Activated CD4-positive, alpha-beta T cell treated with anti-CD3 and anti-CD28 coated beads, Interleukin-2, Interleukin-6, amounts not matched to agents 100 ng/mL and 50 ng/mL, durations not matched to agents 16 hours and 8 hours (primary cell): ENCODE data around the gene ELOVL1.
"Not testable (repeated sequence)": the region's sequence is repeated elsewhere in the genome, so short reads cannot be mapped to it uniquely, and the experiment has no call there.

Source experiments
- DNase-seq: peaks from one replicate; pipeline ENCODE4 v3.0.0-alpha.2; 2020

Gene ELOVL1

DNA sequence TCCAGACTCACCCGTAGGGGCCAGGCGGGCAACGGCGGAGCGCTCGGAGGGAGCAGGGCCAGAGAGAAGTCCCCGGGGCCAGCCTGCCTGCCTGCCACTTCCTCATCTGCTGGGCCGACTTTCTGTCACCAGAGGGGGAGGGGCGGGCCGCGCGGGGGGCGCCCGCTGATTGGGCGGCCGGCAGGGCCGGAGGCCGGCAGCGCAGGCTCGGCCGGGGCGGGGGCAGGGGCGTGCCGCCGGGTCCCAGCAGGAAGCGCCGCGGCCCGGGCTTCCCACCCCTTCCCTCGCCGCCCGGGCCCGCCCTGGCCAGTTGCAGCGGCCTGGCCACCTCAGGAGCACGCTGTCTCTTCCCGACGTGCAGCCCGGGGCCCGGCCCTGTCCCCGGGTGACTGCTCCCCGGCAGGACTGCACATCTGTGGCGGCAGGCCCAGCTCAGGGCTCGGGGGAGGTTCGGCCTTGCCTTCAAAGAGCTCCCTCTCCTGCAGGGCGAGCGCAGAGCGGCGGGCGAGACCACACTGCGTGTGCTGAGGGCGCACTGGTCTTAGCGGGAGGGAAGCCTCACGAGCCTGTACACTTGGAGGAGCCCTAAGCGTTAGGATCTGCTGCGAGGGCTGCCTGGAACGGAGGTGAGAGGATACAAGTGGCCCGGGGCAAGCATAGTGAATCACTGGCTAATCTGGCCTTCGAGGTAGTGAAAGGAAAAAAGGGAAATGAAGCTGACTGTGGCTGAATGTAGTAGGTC lies at the start of gene ELOVL1:
TSS of gene ELOVL1 (minus strand) at position 108 of the 742 bp plus-strand sequence. CDS start 2,402 bp downstream, outside the sequence.
- peak; percentile 96 for DNase-seq

DNA sequence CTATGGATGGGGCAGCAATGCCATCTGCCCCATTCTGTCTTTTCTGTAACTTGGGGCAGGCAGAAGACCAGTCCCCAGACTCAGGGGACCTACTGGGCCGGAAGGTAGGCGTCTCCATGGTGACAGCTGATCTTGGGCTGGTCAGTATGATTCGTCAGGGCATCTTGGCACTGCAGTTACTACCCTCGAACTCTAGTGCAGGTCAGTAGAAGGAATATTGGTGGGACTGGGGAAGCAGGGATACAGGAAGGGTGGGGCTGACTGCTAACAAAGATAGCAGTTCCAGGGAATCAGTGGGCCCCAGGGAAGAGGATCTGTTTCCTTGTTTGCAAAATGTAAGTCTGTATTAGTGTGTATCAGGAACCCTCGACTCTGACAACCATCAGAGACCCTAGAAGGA lies 48.1 kb upstream of the ELOVL1 start:
- DNase-seq = no peak

DNA sequence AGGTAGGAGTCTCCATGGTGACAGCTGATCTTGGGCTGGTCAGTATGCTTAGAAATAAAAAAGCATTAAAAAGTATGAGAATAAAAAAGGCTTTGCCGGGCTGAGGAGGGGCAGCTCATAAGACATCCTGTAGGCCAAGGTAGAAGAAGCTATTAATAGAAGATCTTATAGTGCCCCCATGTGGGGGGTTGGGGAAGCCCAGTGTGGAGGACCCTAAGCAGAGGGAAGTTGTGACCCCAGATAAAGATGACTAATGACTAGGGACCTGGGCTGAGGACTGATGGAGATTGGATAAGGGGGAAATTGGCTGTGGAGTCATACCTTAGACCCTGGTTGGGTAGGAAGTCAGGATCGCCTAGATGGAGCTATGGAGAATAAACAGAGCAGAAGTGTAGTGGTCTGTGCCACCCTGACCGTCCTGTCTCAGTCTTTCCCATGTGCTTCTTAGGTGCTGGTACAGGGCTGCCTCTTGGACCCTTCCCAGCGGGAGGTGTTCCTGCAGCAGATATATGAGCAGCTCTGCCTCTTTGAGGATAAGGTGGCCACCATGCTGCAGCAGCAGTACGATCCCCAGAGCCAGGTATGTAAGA lies 46.9 kb upstream of the ELOVL1 start:
- DNase-seq = peak; percentile 69

DNA sequence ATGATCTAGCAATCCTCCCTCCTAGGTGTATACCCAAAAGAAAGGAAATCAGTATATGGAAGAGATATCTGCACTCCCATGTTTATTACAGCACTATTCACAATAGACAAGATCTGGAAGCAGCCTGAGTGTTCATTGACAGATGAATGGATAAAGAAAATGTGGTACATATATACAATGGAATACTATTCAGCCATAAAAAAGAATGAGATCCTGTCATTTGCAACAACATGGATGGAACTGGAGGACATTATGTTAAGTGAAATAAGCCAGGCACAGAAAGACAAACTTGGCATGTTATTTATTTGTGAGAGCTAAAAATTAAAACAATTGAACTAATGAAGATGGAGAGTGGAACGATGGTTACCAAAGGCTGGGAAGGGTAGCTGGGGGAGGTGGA lies 45.6 kb upstream of the ELOVL1 start:
- DNase-seq = not testable (repeated sequence)

DNA sequence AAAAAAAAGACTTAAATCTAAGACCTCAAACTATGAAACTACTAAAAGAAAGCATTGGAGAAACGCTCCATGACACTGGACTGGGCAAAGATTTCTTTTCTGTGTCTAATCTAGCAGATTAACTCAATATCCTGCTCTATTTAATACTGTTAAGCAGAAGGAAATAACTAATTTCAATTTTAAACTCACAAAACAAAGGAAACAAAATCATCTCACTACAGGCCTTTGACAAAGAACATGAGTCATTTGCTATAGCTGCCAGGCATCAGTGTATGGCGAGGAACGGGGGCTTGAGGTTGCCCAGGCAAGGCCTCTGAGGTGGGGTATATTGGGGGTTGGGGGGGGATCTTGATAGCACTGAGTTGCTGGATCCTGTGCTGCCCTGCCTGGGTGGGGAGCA lies 42.8 kb upstream of the ELOVL1 start:
- DNase-seq = no peak

DNA sequence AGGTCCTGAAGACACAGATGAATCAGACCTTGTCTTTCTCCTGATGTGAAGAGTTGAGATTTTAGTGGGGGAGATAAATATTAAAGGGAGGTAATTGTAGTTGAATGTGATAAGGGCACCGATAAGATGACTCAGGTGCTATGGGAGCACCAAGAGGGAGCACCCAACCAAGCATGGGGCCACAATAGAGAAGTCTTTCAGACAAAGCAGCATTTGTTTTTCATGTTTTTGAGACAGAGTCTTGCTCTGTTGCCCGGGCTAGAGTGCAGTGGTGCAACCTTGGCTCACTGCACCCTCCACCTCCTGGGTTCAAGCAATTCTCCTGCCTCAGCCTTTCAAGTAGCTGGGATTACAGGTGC lies 38.0 kb upstream of the ELOVL1 start:
- no peak for DNase-seq

DNA sequence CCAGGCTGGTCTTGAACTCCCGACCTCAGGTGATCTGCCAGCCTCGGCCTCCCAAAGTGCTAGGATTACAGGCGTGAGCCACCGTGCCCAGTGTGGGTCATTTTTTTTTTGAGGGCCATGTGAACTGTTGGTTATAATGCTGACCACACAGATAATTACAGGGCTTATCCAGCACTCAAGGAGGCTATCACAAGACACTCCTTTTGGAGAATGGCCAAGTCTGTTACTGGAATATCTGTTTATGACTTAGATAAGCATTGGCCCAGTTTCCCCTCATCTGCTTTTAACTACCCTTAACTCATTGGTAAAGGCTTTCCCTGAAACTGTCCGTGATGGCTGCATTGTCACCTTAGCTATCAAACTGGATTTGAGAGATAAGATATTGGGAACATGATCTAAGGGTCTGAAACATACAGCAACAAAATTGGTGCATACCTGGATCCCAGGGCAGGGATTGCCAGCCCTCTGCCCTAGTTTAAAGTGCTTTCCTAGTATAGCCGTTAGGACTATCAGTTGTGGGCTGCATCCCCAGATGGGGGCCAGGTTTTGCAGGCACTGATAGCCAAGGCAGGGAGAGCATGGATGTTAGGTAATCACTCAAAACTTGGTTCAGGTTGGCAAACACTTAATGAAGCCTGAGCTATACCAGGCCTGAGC lies 37.5 kb upstream of the ELOVL1 start:
- no peak for DNase-seq

DNA sequence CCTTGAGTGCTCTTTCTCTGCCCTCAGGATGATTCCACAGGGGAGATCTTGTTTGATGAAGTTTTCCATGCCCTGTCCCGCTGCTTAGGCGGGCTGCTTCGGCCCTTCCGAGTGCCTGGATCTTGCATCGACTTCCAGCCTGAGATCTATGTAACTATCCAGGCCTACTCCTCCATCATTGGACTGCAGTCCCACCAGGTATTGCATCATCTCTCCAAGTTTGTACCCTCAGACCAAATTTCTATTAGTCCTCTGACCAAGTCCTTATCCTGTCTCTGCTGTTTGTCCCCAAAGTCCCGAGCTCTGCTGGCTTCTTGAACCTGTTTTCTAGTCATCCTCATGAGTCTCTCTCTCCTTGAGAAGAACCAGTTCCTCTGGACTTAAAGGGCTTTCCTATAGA lies 36.5 kb upstream of the ELOVL1 start:
- no peak for DNase-seq

DNA sequence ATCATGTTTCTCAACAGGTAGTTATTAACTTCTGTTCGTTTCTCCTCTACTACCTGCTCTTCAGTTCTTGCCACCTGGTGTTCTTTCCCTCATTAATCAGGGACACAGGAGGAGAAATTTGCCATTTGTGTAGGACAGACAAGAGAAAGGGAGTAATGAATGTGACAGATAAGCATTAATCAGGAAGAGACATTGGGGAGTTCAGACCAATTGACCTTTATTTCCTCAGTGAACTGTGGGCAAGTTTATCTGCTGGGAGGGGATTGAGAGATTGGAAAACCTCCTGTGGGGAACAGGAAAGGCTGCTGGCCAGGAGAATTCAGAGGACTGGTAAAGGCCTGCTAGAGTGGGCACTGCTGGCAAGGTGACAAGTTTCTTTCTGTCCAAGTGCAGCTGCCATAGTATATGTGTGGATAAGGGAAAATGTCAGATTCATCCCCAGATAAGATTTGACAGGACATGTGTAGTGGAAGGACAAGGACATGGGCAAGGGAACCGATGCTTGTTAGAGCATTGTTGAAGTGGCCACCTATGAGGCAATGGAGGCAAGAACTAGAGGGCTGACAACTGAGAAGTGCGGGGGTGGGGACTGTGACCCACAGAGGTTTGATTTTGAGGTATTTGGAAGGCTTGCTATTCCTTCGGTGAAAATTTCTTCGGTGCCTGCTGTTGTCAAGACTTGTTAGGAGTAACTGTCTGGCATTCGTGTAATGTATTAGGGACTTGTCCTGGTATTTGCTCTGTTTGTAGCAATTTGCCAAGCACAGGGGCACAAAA lies 34.5 kb upstream of the ELOVL1 start:
- no peak for DNase-seq

DNA sequence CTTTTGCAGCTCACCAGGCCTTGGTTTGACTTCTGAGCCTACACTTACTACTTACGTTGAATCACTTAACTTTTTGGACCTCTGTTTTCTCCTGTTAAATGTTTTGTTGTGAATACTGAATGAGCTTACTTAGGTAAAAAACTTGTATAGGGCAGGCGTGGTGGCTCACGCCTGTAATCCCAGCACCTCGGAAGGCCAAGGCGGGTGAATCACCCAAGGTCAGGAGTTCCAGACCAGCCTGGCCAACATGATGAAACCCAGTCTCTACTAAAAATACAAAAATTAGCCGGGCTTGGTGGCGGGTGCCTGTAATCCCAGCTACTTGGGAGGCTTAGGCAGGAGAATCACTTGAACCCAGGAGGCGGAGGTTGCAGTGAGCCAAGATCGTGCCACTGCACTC lies 32.6 kb upstream of the ELOVL1 start:
- not testable (repeated sequence) for DNase-seq

DNA sequence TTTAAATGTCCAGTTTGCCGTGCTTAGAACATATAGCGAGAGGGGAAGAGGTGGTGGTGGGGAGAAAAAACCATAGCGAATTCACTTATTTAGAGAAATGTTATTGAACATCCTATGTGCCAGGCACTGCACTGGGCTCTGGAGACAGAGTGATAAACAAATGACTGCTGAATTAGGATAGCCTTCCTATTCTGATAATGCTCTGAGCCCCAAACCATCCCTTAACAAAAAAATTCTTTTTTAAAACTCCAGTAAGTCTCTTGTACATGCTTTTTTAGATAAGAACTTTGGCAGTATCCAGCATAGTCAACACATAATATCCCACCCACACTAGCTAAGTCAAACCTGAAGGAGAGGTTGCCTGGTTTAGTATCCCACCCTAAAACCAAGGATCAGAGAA lies 30.4 kb upstream of the ELOVL1 start:
- DNase-seq = no peak

DNA sequence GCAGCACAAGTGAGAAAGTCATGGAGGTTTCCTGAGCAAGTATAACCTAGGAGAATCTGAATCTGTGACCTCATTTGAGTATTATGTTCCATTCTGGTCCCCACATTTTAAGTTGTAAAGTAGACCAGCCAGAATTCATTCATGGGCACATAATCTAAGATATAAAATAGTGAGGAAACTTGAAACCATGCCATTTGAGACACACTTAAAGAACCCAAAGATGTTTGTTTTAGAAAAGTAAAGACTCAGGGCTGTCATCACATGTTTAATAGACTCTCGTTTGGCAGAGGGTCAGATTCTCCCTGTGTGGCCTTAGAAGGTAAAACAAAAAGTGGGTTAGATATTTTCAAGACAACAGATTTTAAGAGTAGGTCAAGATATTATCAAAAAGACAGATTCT lies 28.2 kb upstream of the ELOVL1 start:
- DNase-seq = no peak

DNA sequence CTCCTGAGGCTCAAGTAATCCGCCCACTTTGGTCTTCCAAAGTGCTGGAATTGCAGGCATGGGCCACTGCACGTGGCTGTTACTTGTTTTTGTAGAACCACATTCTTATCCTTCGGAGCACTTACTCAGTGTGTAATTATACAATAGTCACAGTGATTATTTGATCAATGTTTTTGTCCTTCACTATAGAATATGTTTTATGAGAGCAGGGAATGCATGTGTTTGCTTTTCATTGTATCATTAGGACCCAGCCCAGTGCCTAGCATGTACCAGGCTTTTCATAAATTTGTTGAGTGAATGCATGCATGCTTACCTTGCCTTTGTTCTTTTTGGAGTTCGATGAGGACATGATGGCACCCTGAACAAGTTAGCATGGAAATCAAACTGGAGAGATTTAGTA lies 27.7 kb upstream of the ELOVL1 start:
- DNase-seq = no peak

DNA sequence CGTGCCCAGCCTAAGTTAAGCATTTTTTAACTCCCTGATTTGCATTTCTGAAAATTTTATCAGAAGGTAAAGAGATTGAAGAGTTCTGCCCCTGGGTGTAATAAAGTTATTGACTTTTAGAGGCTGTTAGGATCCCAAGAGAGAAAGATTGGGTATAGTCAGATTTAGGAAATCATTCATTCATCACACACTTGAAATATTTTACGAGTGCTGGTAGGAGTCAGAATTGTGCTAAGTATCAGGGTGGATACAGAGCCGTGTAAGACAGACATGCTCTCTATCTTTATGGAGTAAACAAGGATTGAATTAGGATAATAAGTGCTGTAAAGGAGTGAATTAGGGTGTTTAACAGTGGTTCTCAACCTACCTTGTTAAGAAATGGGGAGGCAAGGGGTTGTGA lies 24.9 kb upstream of the ELOVL1 start:
- no peak for DNase-seq

DNA sequence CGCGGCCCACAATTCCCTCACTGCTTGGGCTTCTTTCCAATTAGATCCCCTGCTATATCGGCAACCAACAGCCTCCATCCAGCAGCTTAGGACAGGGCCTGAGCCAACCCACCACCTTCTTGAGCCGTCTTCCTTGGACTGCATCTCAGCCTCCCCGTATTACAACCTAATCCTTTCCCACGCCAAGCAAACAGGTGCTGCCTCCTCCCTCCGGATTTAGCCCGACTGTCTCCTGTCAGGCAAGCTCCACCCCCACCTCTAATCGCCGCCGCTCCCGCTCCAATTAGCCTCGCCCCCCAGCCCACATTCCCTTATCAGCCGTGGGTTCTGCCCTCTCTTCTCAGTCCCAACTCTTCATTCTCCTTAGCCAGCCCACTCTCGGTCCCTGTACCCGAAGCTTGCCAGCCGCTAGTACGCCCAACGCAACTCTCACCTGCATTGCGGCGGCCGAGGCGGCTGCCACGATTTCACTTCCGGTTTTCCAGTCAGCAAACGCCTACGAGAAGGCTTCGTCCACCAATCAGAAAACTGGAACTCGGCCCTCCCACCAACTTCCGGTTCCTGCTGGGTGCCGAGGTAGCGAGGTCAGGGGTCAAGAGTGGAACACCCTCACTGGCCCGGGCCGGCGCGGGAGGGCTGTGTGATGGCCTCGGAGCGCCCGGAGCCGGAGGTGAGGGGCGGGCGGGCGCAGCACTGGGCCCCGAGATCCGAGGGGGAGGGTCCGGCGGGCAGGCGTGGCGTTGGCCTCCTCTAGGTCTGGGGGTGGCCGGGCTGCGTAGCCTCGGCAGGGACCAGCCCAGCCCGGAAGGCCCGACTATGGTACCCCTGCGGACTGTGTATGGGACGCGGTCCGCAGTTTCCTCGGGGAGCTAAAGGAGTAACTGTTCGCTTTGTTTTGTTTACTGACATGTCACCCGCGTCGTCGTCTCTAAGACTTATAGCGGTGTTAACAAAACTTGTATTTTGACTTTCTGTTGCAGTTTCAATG lies 21.8 kb upstream of the ELOVL1 start, which contains the start of the genes MED8 and SZT2:
TSS of gene MED8 (minus strand) at position 475 of the 988 bp plus-strand sequence. CDS start at position 439, 36 bp downstream.
TSS of gene SZT2 (plus strand) at position 574 of the 988 bp plus-strand sequence. CDS start at position 644, 70 bp downstream.
- peak; percentile 97 for DNase-seq

DNA sequence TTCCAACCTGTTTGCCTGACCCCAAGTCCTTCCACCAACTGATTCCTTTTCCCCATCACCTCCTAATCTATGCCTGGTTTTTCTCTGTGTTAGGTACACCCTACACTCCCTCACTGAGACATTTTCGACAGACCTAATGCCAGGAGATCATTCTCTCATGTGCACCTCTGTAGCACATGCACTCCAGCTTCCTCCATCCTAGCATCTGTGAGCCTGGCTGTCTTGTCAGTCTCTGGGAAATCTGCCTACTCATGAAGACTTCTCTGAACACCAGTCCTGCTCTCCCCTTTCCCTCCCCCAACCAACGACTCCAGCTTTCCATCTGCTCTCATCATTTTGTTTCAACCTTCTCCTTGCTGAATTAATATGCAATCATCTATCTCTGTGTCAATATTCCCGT lies 20.8 kb upstream of the ELOVL1 start:
- no peak for DNase-seq

DNA sequence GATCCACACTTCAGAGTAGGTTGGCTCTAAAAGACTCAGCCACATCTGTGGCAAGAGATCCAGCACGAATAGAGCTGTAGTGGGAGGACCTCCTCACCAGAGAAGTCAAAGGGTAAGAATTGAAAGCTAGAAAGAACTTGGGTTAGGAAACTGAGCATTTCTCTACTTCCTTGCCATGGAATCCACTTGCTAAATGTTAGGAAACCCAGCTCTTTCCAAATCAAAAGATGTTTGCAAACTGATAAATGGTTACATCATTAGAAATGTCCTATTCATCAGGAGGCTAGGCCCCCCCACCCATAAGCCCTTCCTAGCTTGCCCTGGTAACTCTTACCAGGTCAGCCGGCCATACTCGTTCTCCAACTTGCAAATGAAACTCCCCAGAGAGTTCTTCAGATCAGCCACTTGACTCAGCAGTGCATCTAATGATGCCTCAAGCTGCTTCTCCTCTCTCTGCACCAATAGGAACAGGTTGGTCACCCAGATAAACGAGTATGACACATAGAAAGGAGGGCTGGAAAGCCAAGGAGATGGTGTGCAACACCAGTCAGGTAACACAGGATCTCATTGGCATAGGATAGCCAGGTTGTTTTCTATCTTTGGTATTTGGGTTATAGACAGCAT lies 20.3 kb upstream of the ELOVL1 start:
- no peak for DNase-seq

DNA sequence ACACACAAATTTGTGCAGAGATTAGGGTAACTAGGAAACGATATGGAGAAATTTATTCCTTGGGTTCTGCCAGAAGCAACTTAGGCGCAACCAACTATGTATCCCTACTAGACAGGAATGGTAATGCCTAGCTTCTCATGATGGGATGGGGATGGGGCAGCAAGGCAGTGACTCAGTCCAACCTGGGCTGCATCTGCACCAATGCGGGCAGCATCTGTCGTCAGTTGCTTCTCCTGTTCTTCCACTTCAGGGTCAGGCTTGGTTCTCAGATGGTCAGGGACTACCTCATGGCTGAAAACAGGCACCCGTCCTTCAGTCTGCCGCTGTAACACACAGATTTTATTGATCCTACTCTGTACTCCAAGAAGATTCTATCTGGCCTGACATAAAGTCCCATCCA lies 18.9 kb upstream of the ELOVL1 start:
- no peak for DNase-seq

DNA sequence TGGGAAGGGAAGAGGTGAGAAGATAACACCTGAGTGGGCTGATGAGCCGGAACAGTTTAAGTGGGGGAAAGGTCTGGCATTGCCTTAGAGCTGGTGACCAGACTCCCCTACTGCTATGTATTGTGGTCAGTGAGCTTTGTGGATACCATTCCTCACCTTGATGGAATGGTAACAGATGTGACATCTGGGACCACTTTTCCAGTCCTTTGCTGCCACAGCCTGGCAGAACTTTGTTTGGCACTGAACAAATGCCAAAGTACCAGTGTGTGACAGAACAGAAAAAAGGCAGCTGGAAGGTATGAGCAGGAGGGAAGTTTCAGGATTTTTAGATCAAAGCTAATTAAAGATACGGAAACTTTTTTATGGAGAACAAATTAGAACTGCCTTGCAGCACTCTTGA lies 15.6 kb upstream of the ELOVL1 start:
- DNase-seq = no peak

DNA sequence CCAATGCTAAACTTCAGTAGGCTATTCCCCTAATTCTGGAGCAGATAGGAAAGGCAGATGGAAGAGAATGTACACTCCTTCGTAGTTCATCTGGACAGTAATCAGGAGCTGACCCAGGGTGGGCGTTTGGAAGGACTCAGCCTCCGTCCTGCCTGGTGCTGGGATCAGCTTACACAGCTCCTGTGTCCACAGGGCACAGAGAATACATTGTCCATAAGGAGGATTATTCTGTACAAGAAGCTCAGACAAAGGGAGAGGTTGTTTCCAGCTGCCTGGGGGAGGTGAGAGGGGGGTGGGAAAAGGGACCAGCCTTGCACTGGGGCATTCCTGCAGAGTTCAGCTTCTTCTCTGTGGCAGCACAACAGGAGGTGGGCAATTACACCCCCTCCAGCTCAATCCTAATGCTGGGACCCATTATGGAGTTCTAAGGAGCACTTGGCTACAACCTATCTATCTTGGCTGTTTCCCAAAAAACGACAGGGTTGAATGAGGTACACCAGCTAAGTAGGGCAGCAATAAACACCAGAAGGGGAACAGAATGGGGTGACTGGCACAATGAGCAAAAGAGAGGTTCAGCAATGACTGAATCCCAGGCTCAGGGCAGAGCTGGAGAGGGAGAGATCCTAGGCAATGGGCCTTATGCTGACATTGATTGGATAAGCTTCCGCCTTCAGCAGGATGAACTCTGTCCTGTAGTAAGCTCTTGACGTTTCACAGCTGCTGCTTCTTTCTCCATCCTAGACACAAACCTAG lies 14.4 kb upstream of the ELOVL1 start:
- no peak for DNase-seq

DNA sequence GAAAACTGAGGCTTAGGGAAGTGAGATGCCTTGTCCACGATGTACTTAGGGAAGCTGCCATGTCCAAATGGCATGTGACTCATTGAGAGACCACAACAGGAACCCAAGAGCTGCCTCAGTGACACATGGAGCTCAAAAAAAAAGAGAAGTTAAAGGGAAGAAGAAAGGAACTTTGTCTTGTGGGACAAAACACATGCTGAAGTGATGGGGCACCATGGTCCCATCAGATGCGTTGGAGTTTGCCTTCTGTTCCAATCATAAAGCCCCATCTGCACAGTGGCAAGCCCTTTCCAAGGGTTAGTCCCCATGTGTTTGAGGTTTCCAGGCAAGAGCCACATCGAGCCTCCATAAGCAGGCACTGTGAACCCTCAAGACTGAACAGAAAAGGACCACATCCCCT lies 13.8 kb upstream of the ELOVL1 start:
- no peak for DNase-seq
